Gastroesophageal sphincter (tissue), 4 donors: Measurements from ENCODE around the gene EPHB1. TPM values are rescaled to one million over a fixed set of nuclear protein-coding genes. Genes with fewer than 3 reads are reported as not detected.

Source experiments
- ATAC-seq: fragments of 150-250 bp; one replicate; pipeline ENCODE4 v1.9.1; 2016; ENCODE audit warnings: mild to moderate bottlenecking, moderate library complexity
- H3K27ac ChIP-seq, 4 donors: fragments of 200-600 bp; sonication (generic) in 3 of 4; 1 replicate in 3 of 4; 2 replicates in 1 of 4; pipeline ENCODE4 v1.5.1; 2016 to 2019
- H3K27me3 ChIP-seq: fragments of 200-600 bp; sonication (generic); one replicate; pipeline ENCODE4 v1.5.1; 2019
- H3K36me3 ChIP-seq, 2 donors: fragments of 200-600 bp; sonication (generic); one replicate each; pipeline ENCODE4 v1.5.1; 2019; ENCODE audit warnings: control low read depth in 1 of 2
- H3K4me1 ChIP-seq, 3 donors: fragments of 200-600 bp; sonication (generic); 1 replicate in 2 of 3; 2 replicates in 1 of 3; pipeline ENCODE4 v1.5.1; 2016 to 2019; ENCODE audit warnings: control low read depth in 2 of 3
- H3K4me3 ChIP-seq, 2 donors: fragments of 200-600 bp; sonication (generic); one replicate each; pipeline ENCODE4 v1.5.1; 2019; ENCODE audit warnings: mild to moderate bottlenecking in 1 of 2, moderate library complexity in 1 of 2
- H3K9me3 ChIP-seq, 3 donors: fragments of 200-600 bp; sonication (generic); one replicate each; pipeline ENCODE4 v1.5.1; 2017 to 2019; ENCODE audit warnings: control low read depth in 2 of 3
- EP300 ChIP-seq: sonication (generic); formaldehyde crosslinking; IDR thresholded peaks from one replicate; pipeline ENCODE4 v1.6.1; 2017; ENCODE audit warnings: antibody characterized with exemption, mild to moderate bottlenecking
- POLR2A ChIP-seq, 2 donors: fragments of 450-650 bp; IDR thresholded peaks; one replicate each; pipeline ENCODE4 v1.6.1; 2017; ENCODE audit warnings: antibody characterized with exemption in 2 of 2, mild to moderate bottlenecking in 2 of 2, moderate library complexity in 1 of 2
- POLR2AphosphoS5 ChIP-seq: sonication (generic); formaldehyde crosslinking; IDR thresholded peaks from one replicate; pipeline ENCODE4 v1.6.1; 2017; ENCODE audit warnings: antibody characterized with exemption
- WGBS, 2 donors: methylation state at CpG; one replicate each; pipeline ENCODE4 v1.1.5; 2018; ENCODE audit warnings: low coverage in 1 of 2; 5-methylcytosine and 5-hydroxymethylcytosine counted together
- total RNA-seq, 4 donors: library from RNA; depleted of rRNA; stranded (reverse); fragments of >200 nt; gene quantifications; one replicate each; pipeline ENCODE4 v1.1.0, GENCODE V29; 2016
- TF ChIP-seq, protein P1 (sequence below), 4 experiments: fragments of 200-600 bp in 2 of 4; fragments of 450-650 bp in 2 of 4; sonication (generic) in 1 of 4; IDR thresholded peaks; one replicate each; pipeline ENCODE4 v1.5.1; 2017 to 2019; ENCODE audit warnings: antibody characterized with exemption in 4 of 4, mild to moderate bottlenecking in 2 of 4, moderate library complexity in 2 of 4

EPHB1 gene
- total RNA-seq, 4 donors from 2014 or later = 0.81 to 5.7 (median 2.5) TPM; not detected in 1

DNA sequence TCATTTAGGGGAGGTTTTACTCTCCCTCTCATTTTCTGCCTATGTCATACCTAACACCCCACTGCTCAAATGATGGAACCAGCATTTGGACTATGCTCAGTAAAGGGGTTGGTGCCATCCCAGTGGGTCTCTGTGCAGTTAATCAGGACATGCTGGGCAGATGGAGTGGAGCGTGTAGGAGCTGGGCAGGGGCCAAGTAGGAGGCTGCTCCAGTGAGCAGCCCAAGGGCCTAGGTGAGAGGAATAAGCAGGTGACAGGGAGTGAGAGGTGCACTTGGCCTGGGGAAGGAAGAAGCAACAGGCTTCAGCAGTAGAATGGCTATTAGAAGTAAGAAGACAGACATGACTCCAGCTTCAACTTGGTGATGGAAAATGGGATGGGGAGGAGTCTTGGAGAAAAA, 72.2 kb downstream of the EPHB1 start:
- no peak for ATAC-seq
- 85% methylated on average over 1 of the region's 1 CpG; no CpG with 5 or more reads in 1 of the 2 donors for WGBS, 2 donors
- Histone ChIP-seq H3K36me3 (no peaks in the 10 kb centered on the region), H3K27me3 (no peaks in the 10 kb centered on the region), H3K4me1 (no peaks in the 10 kb centered on the region), H3K4me3 (no peak overlapping the region), H3K27ac (no peak overlapping the region), H3K9me3 (no peaks in the 10 kb centered on the region)
- TF ChIP-seq POLR2AphosphoS5 (no peak), POLR2A (IDR thresholded peaks at IDR 0.05) (no peak), EP300 (no peak)
- TF ChIP-seq, protein P1, sequence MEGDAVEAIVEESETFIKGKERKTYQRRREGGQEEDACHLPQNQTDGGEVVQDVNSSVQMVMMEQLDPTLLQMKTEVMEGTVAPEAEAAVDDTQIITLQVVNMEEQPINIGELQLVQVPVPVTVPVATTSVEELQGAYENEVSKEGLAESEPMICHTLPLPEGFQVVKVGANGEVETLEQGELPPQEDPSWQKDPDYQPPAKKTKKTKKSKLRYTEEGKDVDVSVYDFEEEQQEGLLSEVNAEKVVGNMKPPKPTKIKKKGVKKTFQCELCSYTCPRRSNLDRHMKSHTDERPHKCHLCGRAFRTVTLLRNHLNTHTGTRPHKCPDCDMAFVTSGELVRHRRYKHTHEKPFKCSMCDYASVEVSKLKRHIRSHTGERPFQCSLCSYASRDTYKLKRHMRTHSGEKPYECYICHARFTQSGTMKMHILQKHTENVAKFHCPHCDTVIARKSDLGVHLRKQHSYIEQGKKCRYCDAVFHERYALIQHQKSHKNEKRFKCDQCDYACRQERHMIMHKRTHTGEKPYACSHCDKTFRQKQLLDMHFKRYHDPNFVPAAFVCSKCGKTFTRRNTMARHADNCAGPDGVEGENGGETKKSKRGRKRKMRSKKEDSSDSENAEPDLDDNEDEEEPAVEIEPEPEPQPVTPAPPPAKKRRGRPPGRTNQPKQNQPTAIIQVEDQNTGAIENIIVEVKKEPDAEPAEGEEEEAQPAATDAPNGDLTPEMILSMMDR (IDR thresholded peaks at IDR 0.05) = no peak

DNA sequence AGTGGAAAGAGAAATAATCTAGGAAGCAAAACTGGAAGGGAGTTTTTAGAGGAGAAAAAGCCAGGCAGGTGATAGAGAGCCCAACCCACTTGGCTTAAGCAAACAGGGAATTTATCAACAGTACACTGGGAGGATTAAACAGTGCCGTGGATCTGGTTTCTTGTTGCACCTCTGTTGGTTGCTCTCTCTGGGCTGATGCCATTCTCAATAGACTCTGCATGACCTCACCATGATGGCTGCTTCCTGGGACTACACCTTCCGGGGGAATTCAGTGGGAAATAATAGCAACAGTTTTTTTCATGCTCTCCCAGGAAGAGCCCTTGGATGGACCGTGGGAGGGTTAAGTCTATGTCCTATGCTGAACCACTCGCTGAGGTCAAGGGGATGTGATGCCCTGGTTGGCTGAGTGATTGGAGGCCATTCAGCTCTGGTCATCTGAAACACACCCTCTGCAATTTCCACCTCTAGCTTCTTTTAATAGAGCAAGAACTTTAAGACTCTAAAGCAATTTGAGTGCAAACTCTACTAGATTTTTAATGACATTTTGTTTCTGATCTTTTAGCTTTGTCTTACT, 74.2 kb downstream of the EPHB1 start:
- no peaks in the 10 kb centered on the region for H3K9me3 ChIP-seq
- no peak for TF ChIP-seq POLR2AphosphoS5
- TF ChIP-seq, protein P1 (IDR thresholded peaks at IDR 0.05) = no peak
- TF ChIP-seq EP300 = no peak
- no peak for TF ChIP-seq POLR2A (IDR thresholded peaks at IDR 0.05)
- no peak overlapping the region for H3K4me3 ChIP-seq
- no peaks in the 10 kb centered on the region for H3K36me3 ChIP-seq
- WGBS, 2 donors = 68 to 80% methylated on average over 1 to 3 of the region's 4 CpGs
- H3K27ac ChIP-seq = no peak overlapping the region
- H3K4me1 ChIP-seq = no peaks in the 10 kb centered on the region
- no peak for ATAC-seq
- H3K27me3 ChIP-seq = no peaks in the 10 kb centered on the region

DNA sequence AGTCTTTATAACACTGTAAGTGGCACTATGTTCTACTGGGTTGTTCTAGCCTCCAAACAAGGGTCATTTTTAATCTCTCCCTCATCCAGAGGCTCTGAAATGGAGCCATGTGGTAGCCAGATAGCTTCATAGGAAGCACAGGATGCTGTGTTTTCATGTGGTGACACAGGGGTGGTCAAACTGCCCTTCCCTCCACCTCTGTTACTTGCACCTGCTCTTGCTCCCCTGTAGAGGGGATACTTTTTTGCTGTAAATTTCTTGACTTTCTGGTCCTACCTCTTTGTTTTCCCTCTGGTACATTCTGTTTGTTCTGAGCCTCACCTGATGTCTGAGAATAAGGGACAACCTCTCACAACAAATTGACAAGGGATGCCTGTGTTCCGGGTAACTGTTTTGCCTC, 76.8 kb downstream of the EPHB1 start:
- H3K4me3 ChIP-seq = no peak overlapping the region
- no peaks in the 10 kb centered on the region for H3K36me3 ChIP-seq
- no peak for ATAC-seq
- 80 to 100% methylated on average over 1 of the region's 1 CpG for WGBS, 2 donors
- H3K4me1 ChIP-seq = no peaks in the 10 kb centered on the region
- H3K9me3 ChIP-seq = no peaks in the 10 kb centered on the region
- H3K27me3 ChIP-seq = no peaks in the 10 kb centered on the region
- TF ChIP-seq POLR2A (IDR thresholded peaks at IDR 0.05) = no peak
- no peak for TF ChIP-seq POLR2AphosphoS5
- TF ChIP-seq, protein P1 (IDR thresholded peaks at IDR 0.05) = no peak
- no peak for TF ChIP-seq EP300
- no peak overlapping the region for H3K27ac ChIP-seq

DNA sequence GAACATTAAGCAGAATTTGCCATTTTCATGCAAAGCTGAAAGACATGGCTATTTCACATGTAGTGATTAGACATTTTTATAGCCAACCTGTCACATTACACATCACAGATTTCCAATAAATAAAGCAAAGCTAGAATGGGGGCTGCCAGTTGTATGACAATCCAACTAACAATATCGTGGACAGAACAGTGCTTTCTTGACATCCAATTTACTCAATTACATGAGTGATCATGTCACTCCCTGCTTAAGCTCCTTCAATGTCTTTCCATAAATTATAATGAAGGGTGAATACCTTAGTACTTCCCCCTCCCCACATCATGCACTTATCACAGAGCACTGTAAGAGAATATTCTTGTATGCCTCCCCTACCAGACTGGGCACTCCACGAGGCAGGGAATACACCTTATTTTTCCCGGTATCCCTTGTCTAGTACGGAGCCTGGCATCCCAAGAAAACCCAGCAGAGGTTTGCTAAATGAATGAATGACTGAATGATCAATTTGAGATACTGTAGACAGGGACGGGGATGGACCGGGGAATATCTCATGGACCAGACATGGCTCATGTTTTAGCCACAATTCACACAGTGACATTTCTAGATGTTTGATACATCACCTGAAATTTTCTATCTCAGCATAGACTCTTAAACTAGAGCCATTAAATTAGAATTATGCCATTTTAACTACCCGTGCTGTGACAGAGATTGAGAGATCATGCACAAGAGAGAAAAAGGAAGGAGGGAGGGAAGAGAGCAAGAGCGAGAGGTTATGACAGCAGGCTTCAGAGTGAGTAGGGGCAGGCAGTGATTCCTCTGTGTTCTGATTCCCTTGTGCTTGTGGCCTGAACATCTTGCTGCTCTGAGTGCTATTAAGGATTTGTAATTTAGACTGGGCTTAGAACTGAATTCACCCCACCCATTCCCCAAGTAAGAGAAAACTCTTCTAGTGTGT, 77.7 kb downstream of the EPHB1 start:
- no peaks in the 10 kb centered on the region for H3K9me3 ChIP-seq
- no peaks in the 10 kb centered on the region for H3K36me3 ChIP-seq
- no peak for ATAC-seq
- TF ChIP-seq EP300 = no peak
- TF ChIP-seq POLR2AphosphoS5 = no peak
- TF ChIP-seq, protein P1 (IDR thresholded peaks at IDR 0.05) = no peak
- no peak for TF ChIP-seq POLR2A (IDR thresholded peaks at IDR 0.05)
- no peaks in the 10 kb centered on the region for H3K4me1 ChIP-seq
- 60 to 77% methylated on average over 4 to 8 of the region's 8 CpGs for WGBS, 2 donors
- H3K27ac ChIP-seq = no peak overlapping the region
- no peaks in the 10 kb centered on the region for H3K27me3 ChIP-seq
- H3K4me3 ChIP-seq = no peak overlapping the region
